GM13977 (cell line): Measurements from ENCODE around the gene DROSHA.

Experiments
- DNase-seq: peaks from one replicate; pipeline ENCODE4 v3.0.0; 2012; ENCODE audit warnings: low spot score
- in situ Hi-C: fragments of 300-500 bp; cut with MboI; formaldehyde crosslinking; loops from one replicate; pipeline ENCODE4 v1.12.0; 2022; ENCODE audit warnings: low sequenced_read_pairs, low pct_unique_long_range_greater_than_20kb, mixed read lengths, inconsistent platforms; ENCODE audit not compliant: unreplicated experiment
- TF ChIP-seq, protein P1 (sequence below): IDR thresholded peaks from 2 replicates; pipeline ENCODE4 v1.5.1; 2012; ENCODE audit warnings: mild to moderate bottlenecking, control low read depth; ENCODE audit not compliant: insufficient read depth; ENCODE audit errors: extremely low read depth, missing control alignments

DROSHA gene

DNA sequence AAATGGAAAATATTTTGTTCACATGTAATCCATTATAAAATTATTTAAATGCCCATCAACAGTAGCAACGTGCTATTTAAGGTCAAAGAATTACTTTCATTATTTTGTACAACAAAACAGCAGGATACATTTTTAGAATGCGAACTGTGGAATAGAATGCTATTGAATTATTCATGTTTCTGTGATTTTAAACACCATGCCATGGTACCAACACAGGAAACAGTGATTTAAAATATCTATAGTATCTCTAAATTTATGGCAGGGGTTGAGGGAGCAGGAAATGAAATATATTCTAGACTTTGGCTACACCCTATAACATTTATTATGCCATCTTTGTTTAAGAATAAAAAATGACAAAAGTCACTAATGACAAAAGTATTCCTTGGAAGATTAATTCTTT lies 62.4 kb downstream of the DROSHA start:
- in situ Hi-C loops, result no loop called here
- TF ChIP-seq, protein P1, sequence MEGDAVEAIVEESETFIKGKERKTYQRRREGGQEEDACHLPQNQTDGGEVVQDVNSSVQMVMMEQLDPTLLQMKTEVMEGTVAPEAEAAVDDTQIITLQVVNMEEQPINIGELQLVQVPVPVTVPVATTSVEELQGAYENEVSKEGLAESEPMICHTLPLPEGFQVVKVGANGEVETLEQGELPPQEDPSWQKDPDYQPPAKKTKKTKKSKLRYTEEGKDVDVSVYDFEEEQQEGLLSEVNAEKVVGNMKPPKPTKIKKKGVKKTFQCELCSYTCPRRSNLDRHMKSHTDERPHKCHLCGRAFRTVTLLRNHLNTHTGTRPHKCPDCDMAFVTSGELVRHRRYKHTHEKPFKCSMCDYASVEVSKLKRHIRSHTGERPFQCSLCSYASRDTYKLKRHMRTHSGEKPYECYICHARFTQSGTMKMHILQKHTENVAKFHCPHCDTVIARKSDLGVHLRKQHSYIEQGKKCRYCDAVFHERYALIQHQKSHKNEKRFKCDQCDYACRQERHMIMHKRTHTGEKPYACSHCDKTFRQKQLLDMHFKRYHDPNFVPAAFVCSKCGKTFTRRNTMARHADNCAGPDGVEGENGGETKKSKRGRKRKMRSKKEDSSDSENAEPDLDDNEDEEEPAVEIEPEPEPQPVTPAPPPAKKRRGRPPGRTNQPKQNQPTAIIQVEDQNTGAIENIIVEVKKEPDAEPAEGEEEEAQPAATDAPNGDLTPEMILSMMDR, result no peak
- DNase-seq, result no peak

DNA sequence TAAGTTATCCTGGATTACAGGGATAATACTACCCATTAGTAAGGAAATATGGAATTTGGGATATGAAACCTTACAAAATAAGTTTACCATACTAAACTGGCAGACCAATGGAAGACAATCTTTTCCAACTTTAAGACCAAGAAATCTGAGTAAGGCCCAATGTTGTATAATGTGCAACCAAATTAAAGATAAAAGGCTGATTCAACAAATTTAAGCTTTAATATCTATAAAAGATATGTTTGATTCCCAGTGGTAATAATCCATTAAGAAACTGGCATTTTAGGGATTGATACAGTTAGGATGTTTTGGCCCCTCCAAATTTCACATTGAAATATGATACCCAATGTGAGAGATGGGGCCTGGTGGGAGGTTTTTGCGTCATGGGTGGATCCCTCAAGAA lies 66.6 kb downstream of the DROSHA start:
- TF ChIP-seq, protein P1, result no peak
- in situ Hi-C loops, result no loop called here
- DNase-seq, result no peak

DNA sequence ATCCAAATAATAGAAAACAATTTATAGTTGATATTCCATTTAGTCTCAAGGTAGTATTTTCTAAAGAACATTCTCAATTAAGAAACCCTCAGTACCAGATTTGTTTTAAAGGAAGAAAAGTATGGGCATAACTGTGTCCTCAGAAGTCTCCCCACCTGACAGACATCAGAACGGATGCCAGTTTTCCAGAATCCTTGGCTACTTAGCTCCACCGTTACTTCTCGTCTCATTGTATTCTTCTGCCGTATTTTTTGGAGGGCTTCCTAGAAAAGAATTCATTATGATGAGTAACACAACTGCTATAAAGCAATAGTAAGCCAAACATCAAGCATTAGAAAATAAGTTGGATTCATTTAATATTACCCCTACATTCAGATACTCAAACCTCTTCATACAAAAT lies 67.8 kb downstream of the DROSHA start:
- TF ChIP-seq, protein P1, result no peak
- no peak for DNase-seq
- in situ Hi-C loops, result no loop called here

DNA sequence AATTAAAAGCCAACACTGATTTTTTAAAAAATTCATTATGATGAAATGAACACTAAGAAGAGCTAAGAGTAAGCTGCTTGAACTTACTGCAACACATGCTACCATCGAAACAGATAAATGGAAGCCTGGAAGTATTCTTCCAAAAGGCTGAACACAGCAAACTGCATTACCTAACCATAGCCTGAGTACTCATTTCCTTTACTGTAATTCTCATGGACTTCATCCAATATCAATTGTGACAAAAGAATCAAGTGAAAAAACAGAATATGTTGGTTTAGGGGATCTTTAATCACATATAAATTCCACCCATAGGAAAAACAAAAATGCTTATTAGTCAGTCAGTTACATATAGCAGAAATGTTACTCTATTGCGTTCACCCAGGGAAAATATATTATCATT lies 68.5 kb downstream of the DROSHA start:
- DNase-seq, result no peak
- in situ Hi-C loops, result no loop called here

DNA sequence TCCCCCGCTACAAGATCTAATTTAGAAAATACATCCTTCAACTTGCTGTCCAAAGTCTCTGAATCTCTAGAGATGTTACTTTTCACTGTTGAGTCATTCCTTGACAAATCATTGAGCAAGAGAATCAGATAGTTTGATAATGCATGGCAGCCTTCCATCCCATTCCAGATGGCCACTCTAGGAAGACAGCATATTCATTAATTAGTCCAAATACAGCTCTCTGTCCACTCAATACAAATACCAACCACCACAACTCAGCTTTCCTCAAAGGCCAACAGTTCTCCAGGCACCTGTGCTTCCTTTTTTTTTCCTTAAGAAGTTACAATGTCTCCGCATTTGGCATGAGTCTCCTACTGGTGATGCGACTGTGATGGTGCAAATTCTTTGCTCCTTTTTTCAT lies 72.3 kb downstream of the DROSHA start:
- TF ChIP-seq, protein P1, result no peak
- in situ Hi-C loops, result no loop called here
- no peak for DNase-seq

More for the DNA sequence above, 68.5 kb downstream of the DROSHA start:
- TF ChIP-seq, protein P1, result no peak

DNA sequence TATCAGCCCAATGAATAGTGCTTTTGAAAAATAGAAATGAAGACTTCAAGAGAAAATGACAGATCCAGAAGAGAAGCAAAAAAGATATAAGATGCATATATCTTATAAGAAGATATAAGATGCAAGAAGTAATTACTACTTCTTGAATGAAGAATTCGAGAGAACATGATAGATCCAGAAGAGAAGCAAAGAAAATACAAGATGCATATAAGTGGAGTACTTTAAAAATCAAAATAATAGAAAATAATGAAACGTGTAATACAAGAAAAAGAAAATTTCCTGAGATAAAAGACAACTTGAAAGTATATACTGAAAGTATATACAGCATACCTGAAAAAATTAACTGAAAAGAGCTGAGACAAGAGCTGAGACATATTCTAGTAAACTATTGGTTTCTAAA lies 76.7 kb downstream of the DROSHA start:
- no peak for DNase-seq
- TF ChIP-seq, protein P1, result no peak
- in situ Hi-C loops, result no loop called here

DNA sequence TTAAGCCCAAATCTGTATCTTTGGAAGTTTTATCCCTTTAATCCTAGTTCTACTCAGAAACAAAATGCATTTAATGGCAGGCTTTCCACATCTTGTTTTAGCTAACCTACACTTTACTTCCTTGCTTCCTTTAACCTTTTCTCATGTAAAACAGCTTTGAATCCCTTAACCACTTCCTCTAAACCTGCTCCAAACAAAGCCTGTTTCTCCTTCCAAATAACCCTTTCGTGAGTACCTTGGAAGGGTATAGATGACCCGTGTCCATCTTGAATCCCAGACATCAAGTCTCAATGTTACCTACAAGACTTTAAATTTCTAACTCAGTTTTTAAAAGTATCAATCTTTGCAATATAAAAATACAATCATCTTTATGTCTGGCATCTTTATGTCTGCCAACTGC lies 78.4 kb downstream of the DROSHA start:
- in situ Hi-C loops, result no loop called here
- no peak for DNase-seq
- TF ChIP-seq, protein P1, result no peak
